ENCODE measurements around the gene KLHL30.

Gene KLHL30

DNA sequence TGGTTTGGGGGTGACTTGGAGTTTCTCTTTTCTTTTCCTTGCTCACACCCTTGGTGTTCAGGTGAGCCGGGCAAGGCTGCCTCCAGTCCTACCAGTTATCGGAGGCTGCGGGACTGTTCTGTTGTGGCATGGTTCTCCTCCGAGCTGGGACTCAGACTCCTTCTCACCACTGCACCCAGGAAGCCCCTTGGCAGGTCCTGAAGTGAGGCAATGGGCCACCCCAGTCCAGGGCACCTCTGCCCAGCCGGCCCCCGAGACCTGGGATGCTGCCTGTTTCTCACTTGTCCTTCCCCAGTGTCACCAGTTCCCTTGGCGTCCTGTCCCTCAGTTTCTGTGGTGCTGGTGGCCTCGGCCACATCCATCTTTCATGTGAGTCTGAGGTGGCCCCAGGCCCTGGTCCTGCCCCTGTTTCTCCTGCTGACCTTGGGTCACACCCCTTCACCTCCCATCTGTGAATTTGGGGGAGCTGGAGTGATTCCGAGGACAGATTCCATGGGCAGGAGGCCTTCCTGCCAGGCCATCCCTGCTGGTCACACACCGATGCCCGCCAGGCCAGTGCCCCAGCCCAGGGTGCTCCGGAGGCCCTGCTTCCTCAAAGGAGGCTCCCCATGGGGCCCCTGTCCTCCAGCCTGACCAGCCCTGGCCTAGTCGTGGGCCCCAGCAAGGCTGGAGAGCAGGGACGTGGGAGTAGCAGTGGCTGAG is 6.6 kb upstream of the KLHL30 start:
- no peak for FAIRE-seq

DNA sequence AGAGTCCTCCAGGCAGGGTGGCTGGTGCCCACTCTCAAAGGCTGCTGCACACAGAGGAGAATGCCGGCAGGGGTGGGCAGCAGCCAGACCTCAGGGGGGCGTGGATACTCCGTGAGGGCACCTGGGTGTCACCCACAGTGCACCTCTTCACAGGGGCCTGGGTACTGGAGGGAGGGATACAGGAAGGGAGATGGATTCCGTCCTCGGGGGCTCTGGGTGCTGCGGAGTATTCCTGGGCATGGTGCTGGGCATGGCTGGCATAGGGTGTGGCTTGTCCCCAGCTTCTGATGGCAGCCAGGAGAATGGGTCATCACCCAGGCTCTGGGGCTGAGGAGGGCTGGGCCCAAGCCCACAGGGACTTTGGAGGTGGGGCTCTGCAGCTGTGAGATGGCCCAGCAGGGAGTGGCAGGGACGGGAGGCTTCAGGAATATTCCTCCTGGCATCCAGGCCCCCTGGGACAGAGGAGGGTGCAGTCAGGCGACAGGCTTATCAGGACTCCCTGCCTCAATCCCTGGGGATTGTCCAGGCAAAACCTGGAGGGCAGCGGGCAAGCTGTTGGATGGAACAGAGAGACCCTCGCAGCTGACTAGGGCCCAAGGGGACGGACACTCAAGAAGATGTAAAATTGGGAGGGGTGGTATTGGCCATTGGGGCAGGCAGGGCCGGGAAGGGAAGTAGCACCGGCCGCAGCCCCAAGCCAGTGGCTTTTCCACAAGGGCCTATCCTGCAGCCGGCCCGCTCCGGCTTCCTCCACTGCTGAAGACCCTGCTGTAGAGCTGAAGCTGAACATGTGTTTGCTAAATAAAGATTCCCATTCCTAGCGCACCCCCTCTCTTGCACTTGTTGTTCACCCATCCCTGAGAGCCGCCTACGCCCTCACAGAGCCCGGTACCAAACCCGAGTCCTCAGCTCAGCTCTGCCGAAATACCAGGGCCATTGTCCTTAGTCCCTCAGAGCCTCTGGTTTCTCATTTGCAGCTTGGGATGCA is 5.7 kb upstream of the KLHL30 start:
- FAIRE-seq (no peak), DNase-seq (ENCODE audit: insufficient read length, low spot score) (no peak)
- TF ChIP-seq, protein P1, sequence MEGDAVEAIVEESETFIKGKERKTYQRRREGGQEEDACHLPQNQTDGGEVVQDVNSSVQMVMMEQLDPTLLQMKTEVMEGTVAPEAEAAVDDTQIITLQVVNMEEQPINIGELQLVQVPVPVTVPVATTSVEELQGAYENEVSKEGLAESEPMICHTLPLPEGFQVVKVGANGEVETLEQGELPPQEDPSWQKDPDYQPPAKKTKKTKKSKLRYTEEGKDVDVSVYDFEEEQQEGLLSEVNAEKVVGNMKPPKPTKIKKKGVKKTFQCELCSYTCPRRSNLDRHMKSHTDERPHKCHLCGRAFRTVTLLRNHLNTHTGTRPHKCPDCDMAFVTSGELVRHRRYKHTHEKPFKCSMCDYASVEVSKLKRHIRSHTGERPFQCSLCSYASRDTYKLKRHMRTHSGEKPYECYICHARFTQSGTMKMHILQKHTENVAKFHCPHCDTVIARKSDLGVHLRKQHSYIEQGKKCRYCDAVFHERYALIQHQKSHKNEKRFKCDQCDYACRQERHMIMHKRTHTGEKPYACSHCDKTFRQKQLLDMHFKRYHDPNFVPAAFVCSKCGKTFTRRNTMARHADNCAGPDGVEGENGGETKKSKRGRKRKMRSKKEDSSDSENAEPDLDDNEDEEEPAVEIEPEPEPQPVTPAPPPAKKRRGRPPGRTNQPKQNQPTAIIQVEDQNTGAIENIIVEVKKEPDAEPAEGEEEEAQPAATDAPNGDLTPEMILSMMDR (IDR thresholded peaks at IDR 0.05; ENCODE audit: insufficient read depth, missing control alignments), result no peak

More for the DNA sequence above, 6.6 kb upstream of the KLHL30 start:
- DNase-seq (ENCODE audit: insufficient read length, low spot score), result no peak
- TF ChIP-seq, protein P1 (IDR thresholded peaks at IDR 0.05; ENCODE audit: insufficient read depth, missing control alignments), result no peak

DNA sequence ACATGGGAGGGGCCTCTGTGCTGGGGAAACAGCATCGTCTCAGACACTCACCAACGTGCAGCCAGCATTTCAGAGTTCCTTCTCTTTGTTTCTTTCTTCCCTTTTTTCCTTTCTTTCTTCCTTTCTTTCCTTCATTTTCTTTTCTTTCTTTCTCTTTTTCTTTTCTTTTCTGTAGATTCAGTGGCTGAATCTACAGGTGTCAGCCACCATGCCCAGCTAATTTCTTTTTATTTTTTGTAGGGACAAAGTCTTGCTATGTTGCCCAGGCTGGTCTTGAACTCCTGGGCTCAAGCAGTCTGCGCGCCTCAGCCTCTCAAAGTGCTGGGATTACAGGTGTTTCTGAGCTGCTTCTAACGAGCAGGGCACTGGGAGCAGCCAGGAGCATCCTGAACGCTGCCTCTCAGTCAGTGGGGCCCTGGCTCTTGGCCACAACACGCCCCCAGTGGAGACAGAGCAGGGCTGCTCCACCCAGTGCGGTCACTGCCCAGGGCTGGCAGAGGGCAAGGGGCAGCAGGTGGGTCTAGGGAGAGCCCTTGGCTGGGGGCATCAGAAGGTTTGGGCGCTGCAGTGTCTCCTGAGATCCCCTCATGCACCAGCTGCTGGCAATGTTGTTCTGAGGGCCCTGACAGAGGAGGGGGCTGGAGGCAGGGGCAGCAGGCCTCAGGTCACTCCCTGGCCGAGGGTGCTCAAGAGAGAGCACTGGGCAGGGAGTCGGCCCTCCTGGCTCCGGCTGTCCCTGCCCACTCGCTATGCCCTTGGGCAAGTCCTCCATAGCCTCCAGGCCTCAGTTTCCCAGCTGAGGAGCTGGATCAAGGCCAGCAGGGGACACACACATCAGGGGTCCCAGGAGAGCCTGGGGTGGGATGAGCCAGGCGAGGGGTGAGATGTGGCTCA is 4.7 kb upstream of the KLHL30 start:
- no peak for FAIRE-seq
- TF ChIP-seq, protein P1 (IDR thresholded peaks at IDR 0.05; ENCODE audit: insufficient read depth, missing control alignments), result no peak

DNA sequence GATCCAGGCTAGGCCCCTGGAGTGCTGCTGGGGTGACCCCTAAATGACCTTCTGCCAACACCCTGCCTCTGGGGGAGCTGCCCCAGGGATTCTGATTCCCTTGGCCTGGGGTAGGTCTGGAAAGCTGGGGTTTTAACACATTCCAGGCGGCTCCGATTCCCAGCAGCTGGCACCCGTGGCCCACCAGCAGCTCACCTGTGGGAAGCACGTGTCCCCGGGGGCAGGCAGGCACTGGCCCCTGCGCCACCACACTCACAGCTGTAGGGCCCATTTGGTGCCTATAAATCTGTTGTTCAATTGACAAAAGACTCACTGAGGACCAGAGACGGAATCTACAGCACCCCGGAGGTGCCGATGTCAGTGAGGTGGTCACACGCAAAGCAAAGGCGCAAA is 4.1 kb upstream of the KLHL30 start:
- DNase-seq (ENCODE audit: insufficient read length, low spot score) (no peak), FAIRE-seq (no peak)
- TF ChIP-seq, protein P1 (IDR thresholded peaks at IDR 0.05; ENCODE audit: insufficient read depth, missing control alignments), result no peak

More for the DNA sequence above, 4.7 kb upstream of the KLHL30 start:
- no peak for DNase-seq (ENCODE audit: insufficient read length, low spot score)

DNA sequence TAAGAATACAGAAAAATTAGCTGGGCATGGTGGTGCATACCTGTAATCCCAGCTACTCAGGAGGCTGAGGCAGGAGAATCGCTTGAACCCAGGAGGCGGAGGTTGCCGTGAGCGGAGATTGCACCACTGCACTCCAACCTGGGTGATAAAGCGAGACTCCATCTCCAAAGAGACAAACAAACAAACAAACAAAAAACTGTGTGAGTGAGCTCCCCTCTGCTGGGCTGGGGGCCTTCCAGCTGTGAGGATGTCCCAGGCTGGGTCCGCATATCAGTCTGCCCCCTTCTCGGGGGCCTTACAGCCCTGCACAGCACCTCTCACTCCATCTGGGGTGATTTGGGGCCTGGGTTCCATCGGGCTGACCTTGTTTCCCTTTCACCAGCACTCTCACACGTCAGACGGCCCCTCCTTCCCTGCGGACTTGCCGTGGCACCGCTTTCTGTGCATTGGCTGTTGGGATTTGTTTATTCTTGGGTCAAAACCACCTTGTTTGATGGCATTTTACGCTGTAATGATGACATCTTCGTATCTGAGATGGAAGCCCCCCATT is 2.8 kb upstream of the KLHL30 start:
- no peak for FAIRE-seq
- no peak for DNase-seq (ENCODE audit: insufficient read length, low spot score)
- TF ChIP-seq, protein P1 (IDR thresholded peaks at IDR 0.05; ENCODE audit: insufficient read depth, missing control alignments), result no peak

DNA sequence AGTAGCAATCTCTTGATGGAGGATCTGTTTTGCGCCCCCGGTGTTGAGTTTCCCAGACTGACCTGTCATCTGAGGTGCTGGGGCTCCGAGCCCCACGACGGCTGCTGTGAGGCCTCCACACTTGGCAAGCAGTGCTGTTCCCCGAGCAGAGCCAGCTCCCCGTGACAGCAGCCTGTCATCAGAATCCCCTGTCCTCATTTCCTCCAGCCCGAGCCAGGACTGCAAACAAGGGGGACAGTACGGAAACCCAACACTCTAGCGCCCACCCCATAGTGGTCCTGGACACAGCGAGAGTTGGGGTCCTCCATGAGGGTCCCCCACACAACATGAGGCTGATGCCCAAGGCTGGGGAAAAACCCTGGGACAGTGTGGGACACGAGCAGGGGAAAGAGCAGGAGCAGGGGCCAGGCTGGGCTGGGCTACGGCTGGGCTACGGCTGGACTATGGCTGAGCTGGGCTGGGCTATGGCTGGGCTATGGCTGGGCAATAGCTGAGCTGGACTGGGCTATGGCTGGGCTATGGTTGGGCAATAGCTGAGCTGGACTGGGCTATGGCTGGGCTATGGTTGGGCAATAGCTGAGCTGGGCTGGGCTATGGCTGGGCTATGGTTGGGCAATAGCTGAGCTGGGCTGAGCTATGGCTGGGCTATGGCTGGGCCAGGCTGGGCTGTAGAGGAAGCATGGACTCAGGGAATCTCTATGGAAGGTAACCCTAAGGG is 1.5 kb upstream of the KLHL30 start:
- FAIRE-seq (no peak), DNase-seq (ENCODE audit: insufficient read length, low spot score) (no peak)
- TF ChIP-seq, protein P1 (IDR thresholded peaks at IDR 0.05; ENCODE audit: insufficient read depth, missing control alignments), result no peak

Data from D721Med (cell line).